ENCODE results near the gene GATD1.

DNA sequence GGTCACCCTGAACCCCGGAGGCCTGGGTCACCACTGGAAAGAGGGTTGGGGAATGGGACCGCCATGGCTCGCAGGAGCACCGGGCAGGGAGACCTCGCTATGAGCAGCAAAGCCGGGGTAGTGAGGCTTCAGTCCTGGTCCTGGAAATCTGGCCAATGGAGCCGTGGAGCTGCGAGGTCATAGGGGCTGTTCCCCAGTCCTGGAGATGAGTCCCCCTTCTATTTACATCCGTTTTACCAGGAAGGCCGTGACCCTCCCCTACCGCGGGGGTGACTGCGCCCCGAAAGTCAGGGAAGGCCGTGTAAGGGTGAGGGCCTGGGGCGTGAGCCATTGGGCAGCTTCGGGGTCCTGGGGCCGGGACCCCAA, 27.3 kb upstream of the GATD1 start:
- no peak for TF ChIP-seq SMC3 (IDR thresholded peaks at IDR 0.05)
- no peak for TF ChIP-seq CTCF (IDR thresholded peaks at IDR 0.05)
- no peak for TF ChIP-seq POLR2A (IDR thresholded peaks at IDR 0.05; ENCODE audit: low read length)
- no peak for TF ChIP-seq CHD2 (IDR thresholded peaks at IDR 0.05; ENCODE audit: low read length, partially characterized antibody)
- no peak for TF ChIP-seq RCOR1 (IDR thresholded peaks at IDR 0.05; ENCODE audit: low read depth, low read length)

Data from A549 (cell line).